A673 (cell line): ENCODE measurements around the gene CCDC69. TPM values are rescaled to one million over a fixed set of nuclear protein-coding genes. Genes with fewer than 3 reads are reported as not detected.

Source experiments
- BruUV-seq: library from RNA; stranded (reverse); fragments of 400-500 nt; replicated peaks from 2 replicates; lab custom pipeline; 2021; lab: Mats Ljungman, UMichigan
- CTCF ChIA-PET: fragments of 300-600 bp; sonication (Branson Sonifier 250); formaldehyde crosslinking; loops from one replicate; lab custom pipeline; 2022; ENCODE audit warnings: antibody characterized with exemption; lab: Charles Lee
- POLR2A ChIA-PET: fragments of 300-600 bp; sonication (Branson Sonifier 250); formaldehyde crosslinking; loops from one replicate; lab custom pipeline; 2022; ENCODE audit warnings: antibody characterized with exemption; ENCODE audit not compliant: low non-redundant PET; lab: Charles Lee
- DNase-seq: peaks from one replicate; pipeline ENCODE4 v3.0.0-alpha.2; 2015; ENCODE audit warnings: low spot score
- H3K27ac ChIP-seq: fragments of 200-600 bp; sonication (generic); 2 replicates; pipeline ENCODE4 v1.5.1; 2016; ENCODE audit warnings: mixed run types, low read depth, mild to moderate bottlenecking, mixed read lengths, antibody characterized with exemption, low read length; ENCODE audit not compliant: poor library complexity, severe bottlenecking
- H3K27me3 ChIP-seq: fragments of 200-600 bp; sonication (generic); replicated peaks from 2 replicates; pipeline ENCODE4 v1.6.1; 2017; ENCODE audit warnings: mixed run types, low read depth, mild to moderate bottlenecking, mixed read lengths, antibody characterized with exemption, low read length; ENCODE audit not compliant: insufficient read depth, poor library complexity
- H3K36me3 ChIP-seq: fragments of 200-600 bp; sonication (generic); 2 replicates; pipeline ENCODE4 v1.6.1; 2016; ENCODE audit warnings: mixed run types, mild to moderate bottlenecking, mixed read lengths, antibody characterized with exemption, low read length; ENCODE audit not compliant: insufficient read depth, poor library complexity, severe bottlenecking
- H3K4me1 ChIP-seq: fragments of 200-600 bp; sonication (generic); 2 replicates; pipeline ENCODE4 v1.6.1; 2017; ENCODE audit warnings: mixed run types, mild to moderate bottlenecking, mixed read lengths, antibody characterized with exemption, low read length; ENCODE audit not compliant: insufficient read depth, poor library complexity, severe bottlenecking
- H3K4me3 ChIP-seq: fragments of 200-600 bp; sonication (generic); 2 replicates; pipeline ENCODE4 v1.5.1; 2016; ENCODE audit warnings: low read depth, mixed run types, mild to moderate bottlenecking, mixed read lengths, low read length; ENCODE audit not compliant: poor library complexity, severe bottlenecking
- H3K9me3 ChIP-seq: fragments of 200-600 bp; sonication (generic); 2 replicates; pipeline ENCODE4 v1.6.1; 2016; ENCODE audit warnings: mixed run types, low read depth, mild to moderate bottlenecking, mixed read lengths, antibody characterized with exemption, low read length; ENCODE audit not compliant: poor library complexity, severe bottlenecking
- EZH2 ChIP-seq: fragments of 200-600 bp; sonication (generic); IDR thresholded peaks from 2 replicates; pipeline ENCODE4 v1.6.1; 2017; ENCODE audit warnings: borderline replicate concordance, low read depth, mild to moderate bottlenecking, mixed read lengths, antibody characterized with exemption, low read length; ENCODE audit not compliant: poor library complexity, severe bottlenecking
- intact Hi-C: fragments of 100-400 bp; cut with micrococcal nuclease; formaldehyde crosslinking; loops from one replicate; pipeline ENCODE4 v1.10.0; 2022; ENCODE audit not compliant: unreplicated experiment
- total RNA-seq: library from RNA; stranded (reverse); gene quantifications from 2 replicates; pipeline ENCODE4 v1.2.3, GENCODE V29; 2021
- TF ChIP-seq, protein P1 (sequence below): fragments of 300-800, 200-600 bp; sonication (generic); conservative IDR thresholded peaks from 2 replicates; pipeline ENCODE4 v1.5.1; 2017; ENCODE audit warnings: low read depth, mild to moderate bottlenecking, antibody characterized with exemption, low read length, moderate library complexity, mixed read lengths

The CCDC69 gene
- total RNA-seq, 1 experiment from 2014 or later: not detected

DNA sequence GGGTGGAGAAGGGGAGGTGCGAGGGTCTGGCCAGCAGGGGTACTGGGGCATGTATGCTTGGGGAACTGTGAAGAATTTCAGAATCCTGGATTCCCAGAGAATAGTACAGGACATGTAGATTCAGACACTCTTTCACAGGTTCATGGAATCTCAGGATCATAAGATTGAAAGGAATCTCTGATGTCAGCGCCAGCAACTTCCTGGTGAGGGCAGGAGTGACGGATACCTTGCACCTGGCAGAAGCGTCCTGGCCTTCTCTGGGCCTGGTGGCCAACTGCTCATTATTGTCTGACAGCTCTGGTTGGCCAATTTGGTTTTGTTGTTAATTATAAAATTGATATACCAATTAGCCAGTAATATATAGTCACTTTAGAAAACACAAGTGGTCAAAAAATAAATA is 36.0 kb upstream of the CCDC69 start:
- POLR2A ChIA-PET: no interaction called here
- TF ChIP-seq EZH2: no peak
- TF ChIP-seq, protein P1, sequence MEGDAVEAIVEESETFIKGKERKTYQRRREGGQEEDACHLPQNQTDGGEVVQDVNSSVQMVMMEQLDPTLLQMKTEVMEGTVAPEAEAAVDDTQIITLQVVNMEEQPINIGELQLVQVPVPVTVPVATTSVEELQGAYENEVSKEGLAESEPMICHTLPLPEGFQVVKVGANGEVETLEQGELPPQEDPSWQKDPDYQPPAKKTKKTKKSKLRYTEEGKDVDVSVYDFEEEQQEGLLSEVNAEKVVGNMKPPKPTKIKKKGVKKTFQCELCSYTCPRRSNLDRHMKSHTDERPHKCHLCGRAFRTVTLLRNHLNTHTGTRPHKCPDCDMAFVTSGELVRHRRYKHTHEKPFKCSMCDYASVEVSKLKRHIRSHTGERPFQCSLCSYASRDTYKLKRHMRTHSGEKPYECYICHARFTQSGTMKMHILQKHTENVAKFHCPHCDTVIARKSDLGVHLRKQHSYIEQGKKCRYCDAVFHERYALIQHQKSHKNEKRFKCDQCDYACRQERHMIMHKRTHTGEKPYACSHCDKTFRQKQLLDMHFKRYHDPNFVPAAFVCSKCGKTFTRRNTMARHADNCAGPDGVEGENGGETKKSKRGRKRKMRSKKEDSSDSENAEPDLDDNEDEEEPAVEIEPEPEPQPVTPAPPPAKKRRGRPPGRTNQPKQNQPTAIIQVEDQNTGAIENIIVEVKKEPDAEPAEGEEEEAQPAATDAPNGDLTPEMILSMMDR: no peak
- CTCF ChIA-PET: no interaction called here
- H3K36me3 ChIP-seq: no peaks in the 10 kb centered on the region
- no peaks in the 10 kb centered on the region for H3K4me1 ChIP-seq
- no TSS peak for BruUV-seq
- DNase-seq: no peak
- no peaks in the 10 kb centered on the region for H3K9me3 ChIP-seq
- intact Hi-C loops: no loop called here
- no peak overlapping the region for H3K4me3 ChIP-seq
- H3K27ac ChIP-seq: no peak overlapping the region
- H3K27me3 ChIP-seq: no peaks in the 10 kb centered on the region

- ChIA-PET POLR2A (no interaction called here), CTCF (no interaction called here)
- no peaks in the 10 kb centered on the region for H3K27me3 ChIP-seq
- H3K36me3 ChIP-seq: no peaks in the 10 kb centered on the region
- intact Hi-C loops: no loop called here
- no peak for DNase-seq
- H3K27ac ChIP-seq: no peak overlapping the region
- no peaks in the 10 kb centered on the region for H3K4me1 ChIP-seq
- no peaks in the 10 kb centered on the region for H3K9me3 ChIP-seq
- no peak overlapping the region for H3K4me3 ChIP-seq
- TF ChIP-seq EZH2: no peak
- TF ChIP-seq, protein P1: no peak
- no TSS peak for BruUV-seq
Measured at GRCh38 chr5:151258816-151259215, 34.9 kb upstream of the CCDC69 start.

DNA sequence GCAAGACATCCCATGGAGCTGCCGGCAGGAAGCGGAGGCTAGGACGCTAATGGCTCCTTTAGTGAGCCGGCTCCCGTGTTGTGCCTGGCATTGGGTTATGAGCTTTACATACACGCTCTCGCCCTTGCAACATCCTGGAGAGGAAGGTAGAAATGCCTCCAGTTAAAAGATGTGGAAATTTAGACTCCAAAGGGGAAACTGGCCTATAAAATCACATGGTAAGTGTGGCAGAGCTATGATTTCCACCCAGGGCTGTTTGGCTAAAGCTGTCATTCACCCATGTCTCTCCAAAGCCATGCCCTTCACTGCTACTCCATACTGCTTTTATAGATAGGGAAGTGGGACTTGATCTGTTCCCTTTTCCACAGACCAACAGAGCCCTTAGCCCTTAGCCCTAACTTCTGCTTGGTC is 34.3 kb upstream of the CCDC69 start:
- no peak for DNase-seq
- H3K4me1 ChIP-seq: peaks cover 3% of the 10 kb centered on the region
- BruUV-seq: no TSS peak
- no peaks in the 10 kb centered on the region for H3K9me3 ChIP-seq
- no peak overlapping the region for H3K27ac ChIP-seq
- TF ChIP-seq, protein P1: no peak
- no peak for TF ChIP-seq EZH2
- intact Hi-C loops: no loop called here
- ChIA-PET CTCF (no interaction called here), POLR2A (no interaction called here)
- no peaks in the 10 kb centered on the region for H3K27me3 ChIP-seq
- H3K36me3 ChIP-seq: no peaks in the 10 kb centered on the region
- H3K4me3 ChIP-seq: no peak overlapping the region
